ENCODE results near the gene FKBP15.
"Not testable (repeated sequence)": the region's sequence is repeated elsewhere in the genome, so short reads cannot be mapped to it uniquely, and the experiment has no call there.

Gene FKBP15

GRCh38 chr9:113148781-113149510 is 72.1 kb downstream of the FKBP15 start:
- no peak for DNase-seq

- no peak for DNase-seq
Measured at GRCh38 chr9:113148372-113148705, 72.7 kb downstream of the FKBP15 start.

GRCh38 chr9:113143432-113144227 is 77.4 kb downstream of the FKBP15 start:
- no peak for DNase-seq

DNA sequence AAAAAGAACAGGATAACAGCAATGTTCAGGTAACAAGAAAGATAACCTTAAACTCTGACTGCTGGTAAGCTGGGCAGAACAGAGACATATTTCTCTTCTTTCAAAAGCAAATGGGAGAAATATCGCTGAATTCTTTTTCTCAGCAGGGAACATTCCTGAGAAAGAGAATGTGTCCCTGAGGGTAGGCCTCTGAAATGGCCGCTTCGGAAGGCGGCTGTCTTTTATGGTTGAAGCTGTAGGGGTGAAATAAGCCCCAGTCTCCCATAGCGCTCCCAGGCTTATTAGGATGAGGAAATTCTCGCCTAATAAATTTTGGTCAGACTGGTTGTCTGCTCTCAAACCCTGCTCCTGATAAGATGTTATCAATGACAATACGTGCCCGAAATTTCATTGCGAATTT is 80.2 kb downstream of the FKBP15 start:
- not testable (repeated sequence) for DNase-seq

- no peak for DNase-seq
Measured at GRCh38 chr9:113139953-113140352, 81.1 kb downstream of the FKBP15 start.

- DNase-seq: no peak
Measured at GRCh38 chr9:113139225-113139829, 81.8 kb downstream of the FKBP15 start.

- DNase-seq: no peak
Measured at GRCh38 chr9:113138760-113139159, 82.3 kb downstream of the FKBP15 start.

DNA sequence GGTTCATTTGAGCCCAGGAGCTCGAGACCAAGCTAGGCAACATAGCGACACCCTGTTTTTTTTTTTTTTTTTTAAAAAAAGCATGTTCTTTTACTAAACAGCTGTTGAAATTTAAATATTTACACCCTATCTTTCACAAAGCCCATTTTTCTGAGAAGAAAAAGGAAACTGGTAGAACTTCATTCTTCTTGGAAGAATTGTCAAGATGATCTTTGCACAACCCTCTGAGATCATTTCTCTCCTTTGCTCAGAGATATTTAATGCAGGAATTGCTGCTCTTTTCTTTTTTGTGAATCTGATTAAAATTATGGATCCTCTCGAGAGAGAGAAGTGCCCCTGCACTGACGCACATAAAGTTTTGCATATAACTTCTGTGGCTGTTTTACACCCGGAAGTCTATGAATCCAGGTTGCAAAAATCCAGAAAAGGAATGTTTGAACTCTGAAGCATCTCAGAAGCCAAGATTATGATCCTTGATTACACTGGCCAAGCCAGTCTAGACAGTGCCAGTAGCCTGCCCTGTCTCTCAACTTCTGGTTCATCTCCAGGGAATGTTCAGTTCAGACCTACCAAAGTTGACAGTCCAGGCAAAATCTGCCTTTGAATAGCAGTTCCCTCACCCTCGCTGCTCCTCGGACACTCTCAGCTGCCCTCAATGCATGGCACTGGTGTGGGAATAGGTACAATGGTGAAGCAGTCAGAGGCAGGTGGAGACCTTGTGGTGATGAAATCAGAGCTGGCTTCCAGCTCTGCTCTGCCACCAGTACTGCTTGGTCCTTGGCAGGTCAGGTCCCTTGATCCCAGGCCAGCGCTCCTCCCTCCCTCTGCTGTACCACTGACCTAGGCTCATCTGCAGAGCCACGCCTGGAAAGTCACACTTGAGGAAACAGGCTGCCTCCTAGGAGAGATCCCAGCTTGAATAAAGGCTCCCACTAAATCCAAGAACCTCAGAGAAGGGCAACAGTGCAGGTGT is 83.6 kb downstream of the FKBP15 start:
- DNase-seq: no peak

- no peak for DNase-seq
Measured at GRCh38 chr9:113131689-113132151, 89.4 kb downstream of the FKBP15 start.

GRCh38 chr9:113129884-113130283 is 91.2 kb downstream of the FKBP15 start:
- no peak for DNase-seq

GRCh38 chr9:113129466-113129865 is 91.6 kb downstream of the FKBP15 start:
- DNase-seq: no peak

GRCh38 chr9:113125386-113126035 is 95.6 kb downstream of the FKBP15 start:
- no peak for DNase-seq

DNA sequence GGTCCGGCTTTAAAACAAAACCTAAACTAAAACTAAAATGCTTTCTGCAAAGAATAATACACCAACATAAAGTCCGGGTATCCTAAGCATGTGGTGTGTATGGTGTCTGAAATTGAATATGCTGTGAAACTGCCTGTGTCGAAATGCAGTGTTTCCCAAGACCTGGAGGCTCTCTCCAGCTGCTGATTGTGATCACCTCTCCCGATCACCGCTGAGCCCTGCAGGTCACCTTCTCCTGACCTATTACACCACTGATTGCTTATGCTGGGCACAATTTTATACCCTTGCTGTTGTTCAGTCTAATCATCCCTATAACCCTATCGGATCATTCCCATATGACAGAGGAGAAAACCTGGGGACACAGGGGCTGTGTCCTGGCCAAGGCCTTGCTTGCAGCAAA is 102.2 kb downstream of the FKBP15 start:
- not testable (repeated sequence) for DNase-seq

Data from stimulated activated CD4-positive, alpha-beta T cell treated with anti-CD3 and anti-CD28 coated beads, Interleukin-15, amount 100 ng/mL, for 24 hours (primary cell).